GM12878 (cell line): Measurements from ENCODE around the gene ZBTB22. TPM values are rescaled to one million over a fixed set of nuclear protein-coding genes. Genes with fewer than 3 reads are reported as not detected.
A peak's percentile ranks its signal among the peaks of the same experiment; 100 is the strongest.

Experiments used
- CHD1 ChIP-seq: IDR thresholded peaks from 2 replicates; pipeline ENCODE4 v1.6.1; 2012; ENCODE audit warnings: low read depth, low read length, improper control_type of control experiment
- CHD2 ChIP-seq: IDR thresholded peaks from 2 replicates; pipeline ENCODE4 v1.6.1; 2011; ENCODE audit warnings: low read depth, low read length, improper control_type of control experiment, borderline replicate concordance
- CREB1 ChIP-seq: IDR thresholded peaks from 2 replicates; pipeline ENCODE4 v1.6.1; 2012; ENCODE audit warnings: low read depth, mild to moderate bottlenecking, inconsistent platforms
- CREM ChIP-seq: IDR thresholded peaks from 2 replicates; pipeline ENCODE4 v1.6.1; 2014; ENCODE audit warnings: antibody characterized with exemption, low read depth
- EZH2 ChIP-seq: IDR thresholded peaks from 2 replicates; pipeline ENCODE4 v1.6.1; 2012; ENCODE audit warnings: low read depth, mild to moderate bottlenecking, control low read depth, inconsistent platforms, low read length, borderline replicate concordance; ENCODE audit not compliant: control insufficient read depth
- HDAC6 ChIP-seq: fragments of 200-600 bp; sonication (generic); IDR thresholded peaks from one replicate; pipeline ENCODE4 v1.8.0; 2017; ENCODE audit warnings: antibody characterized with exemption; ENCODE audit not compliant: unreplicated experiment
- HSF1 ChIP-seq: fragments of 150-350 bp; IDR thresholded peaks from 2 replicates; pipeline ENCODE4 v1.6.1; 2014; ENCODE audit warnings: mild to moderate bottlenecking, low read depth, low read length
- JUND ChIP-seq: IDR thresholded peaks from 2 replicates; pipeline ENCODE4 v1.6.1; 2012; ENCODE audit warnings: low read depth, mild to moderate bottlenecking, low read length, improper control_type of control experiment, moderate library complexity
- KAT2A ChIP-seq: conservative IDR thresholded peaks from 2 replicates; pipeline ENCODE4 v1.6.1; 2011; ENCODE audit warnings: low read depth, low read length; ENCODE audit not compliant: control insufficient read depth
- MEF2A ChIP-seq: IDR thresholded peaks from 2 replicates; pipeline ENCODE4 v1.6.1; 2011; ENCODE audit warnings: low read depth, mild to moderate bottlenecking, low read length, moderate library complexity; ENCODE audit not compliant: insufficient read depth
- MXI1 ChIP-seq: fragments of 150-350 bp; IDR thresholded peaks from 2 replicates; pipeline ENCODE4 v1.6.1; 2011; ENCODE audit warnings: low read depth, mild to moderate bottlenecking, inconsistent platforms, low read length, improper control_type of control experiment
- NRF1 ChIP-seq: conservative IDR thresholded peaks from 2 replicates; pipeline ENCODE4 v1.6.1; 2011; ENCODE audit warnings: mild to moderate bottlenecking, low read depth, low read length, improper control_type of control experiment
- PAX5 ChIP-seq: IDR thresholded peaks from 2 replicates; pipeline ENCODE4 v1.6.1; 2011; ENCODE audit warnings: low read depth, low read length, borderline replicate concordance
- PBX3 ChIP-seq: IDR thresholded peaks from 2 replicates; pipeline ENCODE4 v1.6.1; 2011; ENCODE audit warnings: mild to moderate bottlenecking, low read depth, low read length, moderate library complexity; ENCODE audit not compliant: insufficient replicate concordance
- POLR2A ChIP-seq: IDR thresholded peaks from 2 replicates; pipeline ENCODE4 v1.6.1; 2011; ENCODE audit warnings: low read depth, mild to moderate bottlenecking, low read length
- RFX5 ChIP-seq: IDR thresholded peaks from 2 replicates; pipeline ENCODE4 v1.6.1; 2011; ENCODE audit warnings: low read depth, low read length, improper control_type of control experiment
- RUNX3 ChIP-seq: IDR thresholded peaks from 2 replicates; pipeline ENCODE4 v1.6.1; 2012; ENCODE audit warnings: low read length, inconsistent platforms
- ZBED1 ChIP-seq: IDR thresholded peaks from 2 replicates; pipeline ENCODE4 v1.6.1; 2016; ENCODE audit warnings: borderline replicate concordance
- ZBTB11 ChIP-seq: fragments of 450-650 bp; formaldehyde crosslinking; IDR thresholded peaks from 2 replicates; pipeline ENCODE4 v1.5.0; 2022; ENCODE audit warnings: mild to moderate bottlenecking, missing genetic modification characterization
- ZBTB4 ChIP-seq: fragments of 450-650 bp; formaldehyde crosslinking; IDR thresholded peaks from 2 replicates; pipeline ENCODE4 v1.4.0; 2022; ENCODE audit warnings: mild to moderate bottlenecking, moderate library complexity
- ZNF274 ChIP-seq: IDR thresholded peaks from one replicate; pipeline ENCODE4 v1.8.0; 2011; ENCODE audit not compliant: insufficient read length, insufficient read depth
- polyA plus RNA-seq, 11 experiments: library from polyadenylated mRNA; depleted of rRNA in 4 of 11; unstranded in 6 of 11; stranded (reverse) in 5 of 11; fragments of >200 nt; fragmentation: Nextera tagmentation in 4 of 11; fragmentation: Illumina TruSeq in 1 of 11; extraction: Ambion mirVana in 4 of 11; extraction: Trizol in 1 of 11; gene quantifications; 1 replicate in 1 of 11; 2 replicates in 10 of 11; pipeline versions ENCODE4 v1.2.1 to v1.2.3, GENCODE V29; 2011 to 2016; ENCODE audit warnings: inconsistent platforms in 2 of 11, missing spikeins in 2 of 11, low read depth in 1 of 11
- total RNA-seq, 4 experiments: library from RNA; depleted of rRNA in 3 of 4; stranded (reverse); fragments of >200 nt in 3 of 4; fragmentation: Illumina TruSeq in 1 of 4; extraction: Trizol in 1 of 4; gene quantifications; 2 replicates each; pipeline versions ENCODE4 v1.2.1 to v1.2.3, GENCODE V29; 2013 to 2021

The ZBTB22 gene
- total and polyA plus RNA-seq, 10 of the 15 experiments (the other 5 are each of a cell fraction or from before 2014, with no cell fraction given), result 0.11 to 9.9 (median 4.8) TPM

- TF ChIP-seq RUNX3 (no peak), PBX3 (no peak), KAT2A (0 out of 2 replicates have a peak, but pooled peaks have one; percentile 20), ZBTB11 (peak; percentile 94), EZH2 (no peak), CHD1 (0 out of 2 replicates have a peak, but pooled peaks have one; percentile 60), ZNF274 (no peak), RFX5 (0 out of 2 replicates have a peak, but pooled peaks have one; percentile 20), ZBTB4 (CRISPR knock-in tag) (no peak), CREB1 (no peak), MXI1 (peak; percentile 99), ZBED1 (peak; percentile 93), POLR2A (peak; percentile 100), HSF1 (0 out of 2 replicates have a peak, but pooled peaks have one; percentile 15), HDAC6 (peak; percentile 71), MEF2A (0 out of 2 replicates have a peak, but pooled peaks have one; percentile 30), PAX5 (no peak), CREM (peak; percentile 97), JUND (no peak), NRF1 (no peak), CHD2 (0 out of 2 replicates have a peak, but pooled peaks have one; percentile 11)
Observed at GRCh38 chr6:33271468-33272274, 45.9 kb downstream of the ZBTB22 start, which contains the start of the genes RPS18 and VPS52 (continued).
